Measurements from ENCODE around the gene GFRA3.

GRCh38 chr5:138257583-138257982, 16.8 kb downstream of the GFRA3 start:
- no peak for TF ChIP-seq CTCF (IDR thresholded peaks at IDR 0.05)
- TF ChIP-seq POLR2A (IDR thresholded peaks at IDR 0.05): no peak

Measured in prostate gland (tissue), 2 donors.